GM12891 (cell line): ENCODE data around the gene EPS8.

Experiments used
- POLR2A ChIP-seq: IDR thresholded peaks from 2 replicates; pipeline ENCODE4 v1.6.1; 2011; ENCODE audit warnings: low read depth, low read length, control low read depth
- POLR2AphosphoS5 ChIP-seq: IDR thresholded peaks from 2 replicates; pipeline ENCODE4 v1.6.1; 2011; ENCODE audit warnings: low read depth, low read length, control low read depth

DNA sequence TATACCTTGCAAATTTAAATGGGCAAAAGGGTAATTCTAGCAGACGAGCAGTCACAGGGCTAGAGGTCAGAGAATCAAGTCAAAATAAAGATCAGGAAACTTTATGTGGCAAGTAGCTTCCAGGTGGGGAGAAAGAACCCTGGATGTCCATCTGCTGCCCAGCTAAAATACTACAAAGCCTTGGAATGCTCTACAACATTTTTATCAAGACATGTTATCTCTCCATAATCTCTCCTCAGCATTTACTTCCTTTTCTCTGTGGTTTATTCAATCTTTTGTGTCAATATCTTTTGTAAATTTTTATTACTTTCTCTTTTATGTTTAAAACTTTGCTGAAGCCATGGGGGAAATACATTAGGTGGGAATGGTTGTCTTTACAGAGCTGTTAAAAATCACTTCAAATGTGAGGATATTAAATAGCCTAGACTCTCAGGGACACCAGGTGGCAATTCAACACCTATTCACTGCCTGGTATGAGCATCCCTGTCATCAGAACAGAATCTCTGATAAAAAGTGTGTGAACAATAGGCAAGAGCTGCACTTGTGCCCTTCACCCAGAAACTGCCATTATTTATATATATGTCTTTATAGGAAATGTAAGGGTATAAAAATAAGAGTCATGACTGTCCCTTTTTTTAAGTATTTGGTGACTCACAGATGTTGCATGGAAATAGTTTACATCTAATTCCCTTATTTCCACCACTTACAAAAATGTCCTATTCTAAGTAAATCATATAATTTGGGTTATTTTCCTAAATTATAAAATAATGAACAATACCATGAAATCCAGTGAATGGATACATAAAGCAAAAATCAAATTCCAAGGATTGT, 152.9 kb downstream of the EPS8 start:
- TF ChIP-seq POLR2AphosphoS5 (no peak), POLR2A (no peak)
